ENCODE data around the gene MRPL41.
A peak's percentile ranks its signal among the peaks of the same experiment; 100 is the strongest.
"Not testable (repeated sequence)": the region's sequence is repeated elsewhere in the genome, so short reads cannot be mapped to it uniquely, and the experiment has no call there.

The MRPL41 gene

GRCh38 chr9:137590469-137591383, 39.0 kb downstream of the MRPL41 start, which contains the start of gene ZMYND19:
Gene ZMYND19 (minus strand): TSS chr9:137590512. CDS start chr9:137590263, 249 bp downstream.
- peak within 1 kb of the TSS; percentile 62 for H3K9ac ChIP-seq (ENCODE audit: low read length)
- H3K27ac ChIP-seq (ENCODE audit: low read length), result no peak within 1 kb of the TSS

DNA sequence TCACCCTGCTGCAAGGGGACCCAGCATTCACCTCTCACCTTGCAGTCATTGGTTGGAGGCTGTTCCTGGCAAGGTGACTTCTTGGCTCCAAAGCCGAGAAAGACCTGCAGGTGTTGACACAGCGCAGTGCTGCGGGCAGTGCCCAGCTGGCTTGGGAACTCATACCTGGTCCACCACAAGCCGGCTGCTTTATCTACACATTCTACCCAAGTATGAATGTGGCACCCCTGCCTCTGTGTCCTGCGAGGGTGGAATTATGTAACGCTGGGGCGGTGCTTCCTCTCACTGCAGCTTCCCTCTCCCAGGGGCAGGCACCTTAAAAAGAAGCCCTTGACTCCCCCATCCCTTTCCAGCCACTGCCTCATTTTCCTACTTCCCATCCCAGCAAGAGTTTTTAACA, 41.1 kb downstream of the MRPL41 start:
- no peak overlapping the region for H3K27ac ChIP-seq (ENCODE audit: low read length)
- H3K27me3 ChIP-seq (ENCODE audit: control insufficient read depth, insufficient read depth, low read length), result no peaks in the 10 kb centered on the region
- no peaks in the 10 kb centered on the region for H3K9me3 ChIP-seq (ENCODE audit: control insufficient read depth, low read depth, low read length)
- H3K4me1 ChIP-seq (ENCODE audit: control insufficient read depth, low read depth, low read length), result peaks cover 6% of the 10 kb centered on the region
- H3K9ac ChIP-seq (ENCODE audit: low read length), result no peak overlapping the region
- no peak overlapping the region for H3K4me3 ChIP-seq (ENCODE audit: low read length)
- H3K36me3 ChIP-seq (ENCODE audit: control insufficient read depth, low read depth, low read length), result peaks cover 12% of the 10 kb centered on the region

More at GRCh38 chr9:137590469-137591383, 39.0 kb downstream of the MRPL41 start, which contains the start of gene ZMYND19:
- no peaks in the 10 kb centered on the region for H3K9me3 ChIP-seq (ENCODE audit: control insufficient read depth, low read depth, low read length)
- H3K36me3 ChIP-seq (ENCODE audit: control insufficient read depth, low read depth, low read length), result peaks cover 32% of the 10 kb centered on the region
- peak within 1 kb of the TSS; percentile 75 for H3K4me3 ChIP-seq (ENCODE audit: low read length)
- peaks cover 6% of the 10 kb centered on the region for H3K4me1 ChIP-seq (ENCODE audit: control insufficient read depth, low read depth, low read length)
- no peaks in the 10 kb centered on the region for H3K27me3 ChIP-seq (ENCODE audit: control insufficient read depth, insufficient read depth, low read length)

DNA sequence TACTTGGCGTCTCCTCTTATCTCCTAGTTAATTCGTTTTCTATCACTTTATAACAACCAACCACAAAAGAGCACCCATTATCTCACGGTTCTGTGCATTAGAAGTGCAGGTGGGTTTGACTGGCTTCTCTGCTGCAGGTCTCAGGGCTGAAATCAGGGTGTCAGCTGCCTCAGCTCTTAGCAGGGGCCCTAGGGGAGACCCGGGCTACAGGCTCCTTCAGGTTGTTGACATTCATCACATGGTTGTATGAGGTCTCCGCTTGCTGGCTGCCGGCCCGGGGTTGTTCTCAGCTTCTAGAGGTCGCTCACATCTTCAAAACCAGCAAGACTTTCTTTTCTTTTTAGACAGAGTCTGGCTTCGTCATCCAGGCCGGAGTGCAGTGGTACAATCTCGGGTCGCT, 41.5 kb downstream of the MRPL41 start:
- no peak overlapping the region for H3K27ac ChIP-seq (ENCODE audit: low read length)
- H3K36me3 ChIP-seq (ENCODE audit: control insufficient read depth, low read depth, low read length), result peaks cover 8% of the 10 kb centered on the region
- H3K9ac ChIP-seq (ENCODE audit: low read length), result no peak overlapping the region
- no peak overlapping the region for H3K4me3 ChIP-seq (ENCODE audit: low read length)
- no peaks in the 10 kb centered on the region for H3K9me3 ChIP-seq (ENCODE audit: control insufficient read depth, low read depth, low read length)
- no peaks in the 10 kb centered on the region for H3K27me3 ChIP-seq (ENCODE audit: control insufficient read depth, insufficient read depth, low read length)
- H3K4me1 ChIP-seq (ENCODE audit: control insufficient read depth, low read depth, low read length), result peaks cover 6% of the 10 kb centered on the region

DNA sequence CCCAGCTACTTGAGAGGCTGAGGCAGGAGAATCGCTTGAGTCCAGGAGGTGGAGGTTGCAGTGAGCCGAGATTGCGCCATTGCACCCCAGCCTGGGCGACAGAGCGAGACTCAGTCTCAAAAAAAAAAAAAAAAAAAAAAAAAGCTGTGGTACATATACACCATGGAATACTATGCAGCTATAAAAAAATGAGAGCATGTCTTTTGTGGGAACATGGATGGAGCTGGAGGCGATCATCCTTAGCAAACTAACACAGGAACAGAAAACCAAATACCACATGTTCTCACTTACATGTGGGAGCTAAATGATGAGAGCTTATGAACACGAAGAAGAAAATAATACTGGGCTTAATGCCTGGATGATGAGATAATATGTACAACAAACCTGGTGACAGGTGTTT, 44.9 kb downstream of the MRPL41 start:
- not testable (repeated sequence) for H3K9me3 ChIP-seq (ENCODE audit: control insufficient read depth, low read depth, low read length)

GRCh38 chr9:137598943-137599342, 47.3 kb downstream of the MRPL41 start:
- Histone ChIP-seq H3K27me3 (ENCODE audit: control insufficient read depth, insufficient read depth, low read length) (peaks cover 10% of the 10 kb centered on the region), H3K36me3 (ENCODE audit: control insufficient read depth, low read depth, low read length) (no peaks in the 10 kb centered on the region), H3K27ac (ENCODE audit: low read length) (no peak overlapping the region), H3K9ac (ENCODE audit: low read length) (no peak overlapping the region), H3K4me1 (ENCODE audit: control insufficient read depth, low read depth, low read length) (no peaks in the 10 kb centered on the region), H3K9me3 (ENCODE audit: control insufficient read depth, low read depth, low read length) (no peaks in the 10 kb centered on the region), H3K4me3 (ENCODE audit: low read length) (no peak overlapping the region)

More for the DNA sequence above, 44.9 kb downstream of the MRPL41 start:
- not testable (repeated sequence) for H3K27me3 ChIP-seq (ENCODE audit: control insufficient read depth, insufficient read depth, low read length); H3K4me3 ChIP-seq (ENCODE audit: low read length); H3K9ac ChIP-seq (ENCODE audit: low read length); H3K4me1 ChIP-seq (ENCODE audit: control insufficient read depth, low read depth, low read length); H3K27ac ChIP-seq (ENCODE audit: low read length); H3K36me3 ChIP-seq (ENCODE audit: control insufficient read depth, low read depth, low read length)

All from iPS-18a (cell line).